Measurements from ENCODE around the gene MIEN1.
A peak's percentile ranks its signal among the peaks of the same experiment; 100 is the strongest.
"Not testable (repeated sequence)": the region's sequence is repeated elsewhere in the genome, so short reads cannot be mapped to it uniquely, and the experiment has no call there.

MIEN1 gene

DNA sequence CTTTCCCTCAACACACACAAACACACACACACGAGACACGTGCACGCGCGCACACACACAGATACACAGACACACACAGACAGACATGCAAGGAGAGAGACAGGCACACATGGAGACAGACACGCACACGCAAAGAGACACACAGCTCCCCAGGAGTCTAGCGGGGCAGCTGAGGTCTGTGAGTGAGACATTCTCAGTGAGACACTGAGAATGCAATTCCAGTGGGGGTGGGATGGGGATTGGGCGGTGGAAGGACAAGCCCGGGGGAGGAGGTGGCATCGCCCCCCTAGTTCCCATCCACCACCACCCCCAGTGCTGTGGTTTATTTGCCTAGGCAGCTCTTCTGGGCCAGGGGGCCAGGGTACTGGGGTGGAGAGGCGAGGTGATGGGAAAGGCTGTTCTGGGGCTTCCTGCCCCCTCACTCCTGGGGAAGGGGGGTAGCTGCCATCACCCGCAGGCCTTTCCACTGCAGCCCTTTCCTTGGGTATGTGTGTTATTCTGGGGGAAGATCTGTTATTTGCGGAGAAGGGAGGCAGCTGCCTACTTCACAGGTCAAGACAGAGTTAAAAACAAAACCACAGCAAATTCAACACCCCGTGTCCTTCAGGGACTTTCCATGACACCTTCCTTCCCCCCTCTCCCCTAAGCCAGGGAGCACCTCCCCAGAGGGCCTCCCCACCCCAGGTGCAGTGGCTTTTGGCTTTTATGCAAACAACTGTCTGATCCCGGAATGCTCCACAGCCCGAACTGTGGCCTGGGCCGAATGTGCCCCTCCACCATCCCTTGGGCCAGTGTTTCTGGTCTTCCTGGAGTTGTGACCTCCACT lies 25.4 kb upstream of the MIEN1 start:
- DNase-seq, result peak; percentile 79

DNA sequence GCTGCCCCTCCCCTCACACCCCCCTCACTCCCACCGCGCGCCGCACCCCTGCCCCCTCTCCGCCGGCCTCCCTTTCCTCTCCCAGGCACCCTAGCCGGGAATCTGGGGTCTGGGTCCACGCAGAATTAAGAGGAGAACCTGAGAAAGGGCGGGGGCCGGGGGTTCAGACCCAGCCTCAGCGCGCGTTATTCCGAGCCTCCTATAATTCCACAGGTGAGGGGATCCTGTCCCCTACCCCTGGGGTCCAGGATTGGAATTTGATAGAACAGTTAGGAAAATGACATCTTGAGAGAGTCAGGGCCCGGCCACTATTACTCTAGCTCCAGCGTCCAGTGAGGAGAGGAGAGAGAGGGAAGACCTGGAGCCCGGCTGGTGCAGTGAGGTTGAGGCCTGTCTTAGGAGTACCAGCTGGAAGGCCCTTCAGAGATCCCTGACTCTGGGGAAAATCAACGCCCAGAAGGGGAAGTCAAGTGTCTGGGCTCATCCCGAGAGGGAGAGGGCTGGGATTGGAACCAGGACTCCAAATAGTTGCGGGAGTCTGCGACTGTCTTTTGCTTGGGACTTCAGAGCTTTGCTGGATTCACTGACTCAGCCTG lies 24.7 kb upstream of the MIEN1 start:
- no peak for DNase-seq

GRCh38 chr17:39754161-39754957 lies 24.0 kb upstream of the MIEN1 start:
- peak; percentile 99 for DNase-seq

- peak; percentile 79 for DNase-seq
Measured at GRCh38 chr17:39753514-39754160, 23.3 kb upstream of the MIEN1 start.

GRCh38 chr17:39752241-39752881 lies 22.0 kb upstream of the MIEN1 start:
- no peak for DNase-seq

GRCh38 chr17:39751637-39752036 lies 21.3 kb upstream of the MIEN1 start:
- no peak for DNase-seq

GRCh38 chr17:39751016-39751543 lies 20.7 kb upstream of the MIEN1 start:
- no peak for DNase-seq

DNA sequence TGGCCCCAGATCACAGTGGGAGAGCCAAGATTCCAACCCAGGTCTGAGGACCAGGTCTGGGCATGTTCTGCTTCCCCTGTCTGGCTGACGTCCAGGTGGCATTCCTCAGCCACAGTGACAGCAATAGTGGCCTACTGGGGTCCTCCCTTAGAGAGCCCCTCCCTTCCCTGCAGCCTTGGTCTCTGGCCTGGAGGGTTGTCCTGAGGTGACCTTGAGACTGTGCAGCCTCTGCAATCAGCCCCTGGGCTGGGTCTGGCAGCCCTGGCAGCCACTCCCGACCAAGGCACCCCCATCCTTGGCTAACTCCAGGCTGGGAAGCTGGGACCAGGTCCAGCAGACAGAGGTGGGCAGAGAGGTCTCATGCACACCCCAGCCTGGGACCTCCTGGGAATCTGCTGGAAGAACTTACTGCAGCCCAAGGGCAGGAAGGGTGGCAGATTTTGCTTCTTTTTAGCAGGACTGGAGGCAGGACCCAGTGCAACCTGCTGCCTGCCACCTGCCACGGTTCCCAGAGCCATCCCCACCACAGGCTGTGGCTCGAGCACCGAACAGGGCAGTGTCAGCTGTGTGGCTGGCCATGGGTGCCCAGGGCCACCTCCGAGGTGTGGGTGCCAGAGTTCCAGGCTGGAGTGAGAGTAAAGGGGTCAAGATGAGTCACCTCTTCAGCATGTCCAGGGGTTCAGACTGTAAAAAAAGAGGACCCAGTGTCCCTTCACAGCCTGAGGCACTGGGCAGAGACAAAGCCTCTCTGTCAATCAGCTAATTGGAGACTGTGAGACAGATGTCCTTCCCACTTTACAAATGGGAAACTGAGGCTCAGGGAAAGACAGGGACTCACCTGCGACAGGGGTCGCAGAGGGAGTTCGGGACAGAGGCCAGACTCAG lies 20.0 kb upstream of the MIEN1 start:
- DNase-seq, result no peak

DNA sequence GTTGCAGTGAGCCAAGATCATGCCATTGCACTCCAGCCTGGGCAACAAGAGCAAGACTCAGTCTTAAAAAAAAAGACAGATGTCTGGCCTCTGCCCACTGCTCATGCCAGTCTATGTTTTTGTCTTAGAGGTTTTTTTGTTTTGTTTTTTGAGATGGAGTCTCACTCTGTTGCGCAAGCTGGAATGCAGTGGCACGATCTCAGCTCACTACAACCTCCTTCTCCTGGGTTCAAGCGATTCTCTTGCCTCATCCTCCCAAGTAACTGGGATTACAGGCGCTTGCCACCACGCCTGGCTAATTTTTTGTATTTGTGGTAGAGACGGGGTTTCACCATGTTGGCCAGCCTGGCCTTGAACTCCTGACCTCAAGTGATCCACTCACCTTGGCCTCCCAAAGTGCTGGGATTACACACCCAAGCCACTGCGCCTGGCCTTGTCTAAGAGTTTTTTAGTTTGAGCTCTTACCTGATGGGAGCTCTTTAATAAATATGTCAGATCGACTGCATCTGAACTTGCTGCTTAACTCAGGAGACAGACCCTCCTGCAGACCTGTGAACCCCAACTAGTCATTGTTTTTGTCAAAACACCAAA lies 18.2 kb upstream of the MIEN1 start:
- not testable (repeated sequence) for DNase-seq

- DNase-seq, result no peak
Measured at GRCh38 chr17:39747745-39748144, 17.4 kb upstream of the MIEN1 start.

DNA sequence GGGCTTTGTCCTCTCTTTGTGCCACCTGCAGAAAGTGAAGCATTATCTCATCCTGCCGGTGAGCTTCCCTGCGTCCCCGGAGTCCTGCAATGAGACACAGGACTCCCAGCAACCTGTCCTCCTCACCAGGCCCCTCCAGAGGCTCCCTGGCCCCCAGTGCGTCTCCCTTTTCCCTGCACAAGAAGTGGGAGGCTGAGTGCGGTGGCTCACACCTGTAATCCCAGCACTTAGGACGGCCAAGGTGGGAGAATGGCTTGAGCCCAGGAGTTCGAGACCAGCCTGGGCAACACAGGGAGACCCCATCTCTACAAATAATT lies 15.8 kb upstream of the MIEN1 start:
- DNase-seq, result no peak

- DNase-seq, result no peak
Measured at GRCh38 chr17:39745335-39746144, 15.2 kb upstream of the MIEN1 start.

DNA sequence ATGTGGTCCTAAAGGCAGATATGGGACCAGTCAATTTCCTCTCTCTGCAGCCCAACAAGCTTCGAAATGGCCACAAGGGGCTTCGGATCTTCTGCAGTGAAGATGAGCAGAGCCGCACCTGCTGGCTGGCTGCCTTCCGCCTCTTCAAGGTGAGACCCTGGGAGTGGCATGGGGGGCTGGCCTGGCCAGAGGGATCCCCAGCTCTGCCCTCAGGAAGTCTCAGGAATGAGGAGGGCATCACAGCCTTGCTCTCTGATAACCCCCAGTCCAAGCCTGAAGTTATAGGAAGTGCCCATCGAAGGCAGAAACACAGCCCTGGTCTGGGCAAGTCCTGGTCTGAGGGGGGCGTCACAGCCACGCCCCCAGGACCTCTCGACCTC lies 14.5 kb upstream of the MIEN1 start:
- DNase-seq, result no peak

DNA sequence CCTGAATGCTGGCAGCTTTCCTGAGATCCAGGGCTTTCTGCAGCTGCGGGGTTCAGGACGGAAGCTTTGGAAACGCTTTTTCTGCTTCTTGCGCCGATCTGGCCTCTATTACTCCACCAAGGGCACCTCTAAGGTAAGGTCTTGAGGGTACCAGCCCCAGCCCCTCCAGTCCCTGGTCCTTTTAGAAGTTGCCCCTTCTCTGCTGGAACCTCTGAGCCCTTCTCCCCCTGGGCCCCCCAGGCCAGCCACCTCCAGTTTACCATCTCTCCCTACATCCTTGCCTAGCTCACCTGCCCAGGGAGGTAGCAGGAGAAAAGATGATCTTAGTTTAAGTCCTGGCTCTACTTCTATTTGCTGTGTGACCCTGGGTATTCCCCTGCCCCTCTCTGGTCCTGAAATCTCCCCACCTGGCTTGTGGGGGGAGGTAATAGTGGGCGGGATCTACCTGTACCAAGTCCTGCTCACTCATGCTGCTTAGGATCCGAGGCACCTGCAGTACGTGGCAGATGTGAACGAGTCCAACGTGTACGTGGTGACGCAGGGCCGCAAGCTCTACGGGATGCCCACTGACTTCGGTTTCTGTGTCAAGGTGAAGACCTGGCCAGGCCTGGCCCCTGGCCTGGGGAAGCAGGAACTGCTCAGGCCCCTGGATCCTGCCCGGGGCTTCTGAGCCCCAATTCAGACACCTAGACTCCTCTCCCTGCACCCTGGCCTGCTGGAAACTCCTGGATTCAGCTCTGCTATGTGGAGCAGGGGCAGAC lies 13.9 kb upstream of the MIEN1 start:
- DNase-seq, result no peak

- no peak for DNase-seq
Measured at GRCh38 chr17:39742856-39743436, 12.6 kb upstream of the MIEN1 start.

DNA sequence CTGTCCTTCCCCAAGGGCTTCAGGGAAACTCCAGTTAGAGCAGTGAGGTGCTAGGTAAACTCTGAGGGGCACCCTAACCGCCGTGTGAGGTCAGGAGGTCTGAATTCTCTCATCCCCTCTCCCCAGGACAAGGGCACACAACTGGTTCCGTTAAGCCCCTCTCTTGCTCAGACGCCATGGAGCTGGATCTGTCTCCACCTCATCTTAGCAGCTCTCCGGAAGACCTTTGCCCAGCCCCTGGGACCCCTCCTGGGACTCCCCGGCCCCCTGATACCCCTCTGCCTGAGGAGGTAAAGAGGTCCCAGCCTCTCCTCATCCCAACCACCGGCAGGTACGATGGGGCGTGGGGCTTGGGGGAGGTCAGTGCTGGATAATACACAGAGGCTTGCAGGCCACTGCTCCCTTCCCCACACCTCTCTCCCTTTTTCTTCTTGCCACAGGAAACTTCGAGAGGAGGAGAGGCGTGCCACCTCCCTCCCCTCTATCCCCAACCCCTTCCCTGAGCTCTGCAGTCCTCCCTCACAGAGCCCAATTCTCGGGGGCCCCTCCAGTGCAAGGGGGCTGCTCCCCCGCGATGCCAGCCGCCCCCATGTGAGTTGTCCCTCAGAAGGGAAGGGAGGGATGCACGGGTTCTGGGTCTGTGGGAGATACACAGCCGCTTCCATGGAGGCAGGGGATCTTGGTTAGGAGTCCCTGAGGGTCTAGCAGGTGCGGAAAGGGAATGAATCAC lies 12.0 kb upstream of the MIEN1 start:
- DNase-seq, result no peak

DNA sequence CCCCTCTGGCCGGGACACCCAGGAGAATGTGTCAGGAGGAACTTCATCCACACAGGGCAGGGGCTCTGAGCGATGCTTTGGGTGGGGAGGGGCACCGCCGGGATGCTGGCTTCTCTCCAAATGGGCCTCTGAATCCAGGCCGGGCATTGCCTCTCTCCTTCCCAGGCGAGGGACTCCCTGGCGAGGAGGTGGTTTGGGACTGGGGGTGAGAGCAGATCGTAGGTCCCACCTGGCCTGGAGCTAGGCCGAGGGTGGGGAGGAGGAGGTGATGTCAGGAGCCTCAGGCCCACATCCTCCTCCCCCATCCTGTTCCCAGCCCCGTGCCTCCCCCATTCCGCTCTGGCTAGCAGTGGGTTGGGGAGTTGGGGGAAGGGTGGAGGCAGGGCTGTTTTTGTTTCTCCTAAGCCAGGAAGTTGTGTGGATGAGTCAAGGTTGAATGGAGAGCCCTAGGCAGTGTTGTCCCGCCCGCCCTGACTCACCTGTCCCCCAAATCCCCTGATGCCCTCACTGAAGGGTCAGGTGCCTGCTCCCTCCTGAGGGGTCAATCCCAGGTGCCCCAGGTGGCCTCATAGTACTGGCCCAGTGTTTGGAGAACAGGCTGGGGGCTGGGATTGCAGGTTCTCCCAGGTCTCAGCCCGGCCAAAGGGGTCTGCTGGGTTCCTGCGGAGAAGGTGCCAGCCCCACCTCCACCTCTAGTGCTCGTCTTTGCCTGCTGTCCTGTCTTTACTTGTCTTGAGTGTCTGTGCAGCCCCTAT lies 10.2 kb upstream of the MIEN1 start:
- no peak for DNase-seq

- no peak for DNase-seq
Measured at GRCh38 chr17:39739885-39740356, 9.6 kb upstream of the MIEN1 start.

Measured in CD4-positive, alpha-beta T cell treated with Interferon gamma for 1 hour (primary cell).